Heart left ventricle (tissue), 16 donors: ENCODE results near the gene C17orf58. TPM values are rescaled to one million over a fixed set of nuclear protein-coding genes. Genes with fewer than 3 reads are reported as not detected.
"Not testable (repeated sequence)": the region's sequence is repeated elsewhere in the genome, so short reads cannot be mapped to it uniquely, and the experiment has no call there.

Source experiments
- ATAC-seq, 4 donors: fragments of 200-7000 bp; cut with Tn5 transposase; one replicate each; pipeline ENCODE4 v1.9.1; 2020 to 2022; ENCODE audit warnings: moderate library complexity in 4 of 4, mild to moderate bottlenecking in 3 of 4, moderate number of reproducible peaks in 1 of 4
- DNase-seq, 5 donors: peaks; one replicate each; pipeline ENCODE4 v3.0.0-alpha.2; 2020
- H3K27ac ChIP-seq, 12 donors: fragments of 200-600 bp; sonication (generic) in 4 of 12; one replicate each; pipeline versions ENCODE4 v1.5.0 to v1.8.0; 2016 to 2022; ENCODE audit warnings: mild to moderate bottlenecking in 2 of 12
- H3K27me3 ChIP-seq, 9 donors: fragments of 200-600 bp; sonication (generic) in 2 of 9; one replicate each; pipeline versions ENCODE4 v1.5.1 to v1.8.0; 2016 to 2022; ENCODE audit warnings: mild to moderate bottlenecking in 3 of 9
- H3K36me3 ChIP-seq, 9 donors: fragments of 200-600 bp; sonication (generic) in 2 of 9; one replicate each; pipeline versions ENCODE4 v1.5.0 to v1.8.0; 2018 to 2022; ENCODE audit warnings: mild to moderate bottlenecking in 2 of 9
- H3K4me1 ChIP-seq, 12 donors: fragments of 200-600 bp; sonication (generic) in 4 of 12; one replicate each; pipeline versions ENCODE4 v1.5.0 to v1.8.0; 2016 to 2022; ENCODE audit warnings: mild to moderate bottlenecking in 3 of 12
- H3K4me3 ChIP-seq, 12 donors: fragments of 200-600 bp; sonication (generic) in 4 of 12; one replicate each; pipeline versions ENCODE4 v1.5.0 to v1.8.0; 2017 to 2022; ENCODE audit warnings: mild to moderate bottlenecking in 9 of 12, moderate library complexity in 4 of 12
- H3K9me3 ChIP-seq, 12 donors: fragments of 200-600 bp; sonication (generic) in 4 of 12; one replicate each; pipeline versions ENCODE4 v1.5.0 to v1.8.0; 2016 to 2022; ENCODE audit warnings: mild to moderate bottlenecking in 1 of 12
- POLR2A ChIP-seq, 2 donors: fragments of 450-650 bp; IDR thresholded peaks; one replicate each; pipeline ENCODE4 v1.6.1; 2017; ENCODE audit warnings: antibody characterized with exemption in 2 of 2, mild to moderate bottlenecking in 2 of 2, moderate library complexity in 2 of 2
- WGBS, 4 donors: extraction: QIAGEN DNeasy Blood & Tissue Kit in 2 of 4; methylation state at CpG; one replicate each; pipeline versions ENCODE4 v1.1.5 to v1.1.7; 2013 to 2018; 5-methylcytosine and 5-hydroxymethylcytosine counted together
- intact Hi-C, 10 donors: fragments of 100-400 bp; cut with DNase I; formaldehyde crosslinking; loops; one replicate each; pipeline versions ENCODE4 v1.11.1 to v1.14.2; 2022
- polyA plus RNA-seq, 2 donors: library from polyadenylated mRNA; stranded (reverse); fragments of 200-250 nt; gene quantifications; one replicate each; pipeline ENCODE4 v1.2.3, GENCODE V29; 2013
- total RNA-seq, 9 donors: library from RNA; depleted of rRNA in 2 of 9; stranded (reverse); fragments of >200 nt in 2 of 9; fragmentation: NEBNext Ultra II Directional in 3 of 9; extraction: Animal tissue kit (Norgen Biotek cat#: 25700) in 3 of 9; gene quantifications; one replicate each; pipeline versions ENCODE4 v1.1.0 to v1.2.4, GENCODE V29; 2016 to 2023
- TF ChIP-seq, protein P1 (sequence below), 12 donors: fragments of 200-600 bp; sonication (generic) in 4 of 12; IDR thresholded peaks; one replicate each; pipeline versions ENCODE4 v1.5.0 to v1.8.0; 2018 to 2022; ENCODE audit warnings: antibody characterized with exemption in 12 of 12, mild to moderate bottlenecking in 5 of 12
- donor health status: ischemic (EF 13 %, LVEDD 7.1; RV severe dilation, severe dysfunction).
- donor health status: healthy with polysubstance abuse.
- donor health status: DM: no; HTN: yes; CAD: no.
- donor health status: DM: no; HTN: no; CAD: no.
- donor health status: ischemic (EF 25% LVEDD 6.9; RV normal size, moderate dysfunction).
- donor health status: ischemic (EF 25% LVEDD 5.7; RV mildly dilated, moderate dysfunction).
- donor health status: healthy.
- donor health status: DM: yes; HTN: yes; CAD: no.
- donor health status: ischemic (EF 35%, LVEDD 5.7; RV mildly dilated, moderate dysfunction).
- donor health status: nonischemic (EF 11% LVEDD 7.7; RV severe dilation, severe dysfunction).
- donor health status: DM: yes; HTN: yes; CAD: no.
- donor health status: PGD.
- donor health status: ischemic (EF 29% LVEDD 5.4; RV normal size, mild dysfunction).
- donor health status: nonischemic (EF 23%, LVEDD 6.1; RV moderate dilation, normal function).

C17orf58 gene
- total and polyA plus RNA-seq, 11 donors: 4.1 to 11.8 (median 5.8) TPM

DNA sequence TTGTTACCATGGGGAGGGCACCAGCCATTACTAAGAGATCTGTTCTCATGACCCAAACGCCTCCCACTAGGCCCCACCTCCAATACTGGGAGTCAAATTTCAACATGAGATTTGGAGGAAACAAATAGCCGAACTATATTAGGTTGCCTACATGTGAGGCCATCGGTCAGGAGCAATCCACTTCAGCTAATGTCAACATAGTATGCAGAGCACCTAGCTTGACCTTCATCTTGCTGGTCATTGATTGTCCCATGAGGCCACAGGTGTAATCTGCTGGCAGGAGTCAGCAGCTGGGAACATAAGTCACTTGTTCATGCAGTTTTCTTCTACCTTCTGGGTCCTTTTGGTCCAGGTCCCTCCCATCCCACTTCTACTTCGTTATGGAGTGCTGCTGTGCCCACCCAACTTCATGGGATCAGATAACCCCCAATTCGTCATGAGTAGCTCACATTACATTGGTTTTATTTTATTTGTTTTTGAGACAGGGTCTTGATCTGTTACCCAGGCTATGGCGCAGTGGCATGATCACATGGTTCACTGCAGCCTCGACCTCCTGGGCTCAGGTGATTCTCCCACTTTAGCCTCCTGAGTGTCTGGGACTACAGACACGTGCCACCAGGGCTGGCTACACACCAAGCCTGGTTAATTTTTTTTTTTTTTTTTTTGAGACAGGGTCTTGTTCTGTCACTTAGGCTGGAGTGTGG lies 33.4 kb upstream of the C17orf58 start:
- TF ChIP-seq POLR2A (IDR thresholded peaks at IDR 0.05): no peak
- TF ChIP-seq, protein P1, sequence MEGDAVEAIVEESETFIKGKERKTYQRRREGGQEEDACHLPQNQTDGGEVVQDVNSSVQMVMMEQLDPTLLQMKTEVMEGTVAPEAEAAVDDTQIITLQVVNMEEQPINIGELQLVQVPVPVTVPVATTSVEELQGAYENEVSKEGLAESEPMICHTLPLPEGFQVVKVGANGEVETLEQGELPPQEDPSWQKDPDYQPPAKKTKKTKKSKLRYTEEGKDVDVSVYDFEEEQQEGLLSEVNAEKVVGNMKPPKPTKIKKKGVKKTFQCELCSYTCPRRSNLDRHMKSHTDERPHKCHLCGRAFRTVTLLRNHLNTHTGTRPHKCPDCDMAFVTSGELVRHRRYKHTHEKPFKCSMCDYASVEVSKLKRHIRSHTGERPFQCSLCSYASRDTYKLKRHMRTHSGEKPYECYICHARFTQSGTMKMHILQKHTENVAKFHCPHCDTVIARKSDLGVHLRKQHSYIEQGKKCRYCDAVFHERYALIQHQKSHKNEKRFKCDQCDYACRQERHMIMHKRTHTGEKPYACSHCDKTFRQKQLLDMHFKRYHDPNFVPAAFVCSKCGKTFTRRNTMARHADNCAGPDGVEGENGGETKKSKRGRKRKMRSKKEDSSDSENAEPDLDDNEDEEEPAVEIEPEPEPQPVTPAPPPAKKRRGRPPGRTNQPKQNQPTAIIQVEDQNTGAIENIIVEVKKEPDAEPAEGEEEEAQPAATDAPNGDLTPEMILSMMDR (IDR thresholded peaks at IDR 0.05): no peak
- Histone ChIP-seq H3K27ac (no peak overlapping the region), H3K36me3 (no peaks in the 10 kb centered on the region), H3K4me1 (peaks cover 0 to 8% (median 2%) of the 10 kb centered on the region in 12 donors), H3K4me3 (no peak overlapping the region), H3K27me3 (no peaks in the 10 kb centered on the region), H3K9me3 (no peaks in the 10 kb centered on the region)
- intact Hi-C loops: loop anchor here in 3 of 10 donors (5.0 to 10.0 kb wide), 3 partner anchors 65 to 75 kb away; no protein-coding TSS in a partner anchor
- no peak for DNase-seq
- ATAC-seq: no peak
- 68 to 72% (median 71%) methylated on average over 8 of the region's 8 CpGs for WGBS, 4 donors

DNA sequence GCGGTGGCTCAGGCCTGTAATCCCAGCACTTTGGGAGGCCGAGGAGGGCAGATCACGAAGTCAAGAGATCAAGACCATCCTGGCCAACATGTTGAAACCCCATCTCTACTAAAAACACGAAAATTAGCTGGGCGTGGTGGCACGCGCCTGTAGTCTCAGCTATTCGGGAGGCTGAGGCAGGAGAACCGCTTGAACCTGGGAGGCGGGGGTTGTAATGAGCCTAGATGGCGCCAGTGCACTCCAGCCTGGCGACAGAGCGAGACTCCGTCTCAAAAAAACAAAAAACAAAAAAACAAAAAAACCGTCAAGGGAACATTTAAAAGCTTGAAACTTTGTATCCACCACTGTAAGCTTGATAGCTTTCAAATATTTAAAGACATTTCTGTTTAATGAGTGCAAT lies 26.3 kb upstream of the C17orf58 start:
- WGBS, 4 donors: 94 to 95% (median 95%) methylated on average over 15 of the region's 15 CpGs
- H3K4me3 ChIP-seq, intact Hi-C loops: not testable (repeated sequence)

DNA sequence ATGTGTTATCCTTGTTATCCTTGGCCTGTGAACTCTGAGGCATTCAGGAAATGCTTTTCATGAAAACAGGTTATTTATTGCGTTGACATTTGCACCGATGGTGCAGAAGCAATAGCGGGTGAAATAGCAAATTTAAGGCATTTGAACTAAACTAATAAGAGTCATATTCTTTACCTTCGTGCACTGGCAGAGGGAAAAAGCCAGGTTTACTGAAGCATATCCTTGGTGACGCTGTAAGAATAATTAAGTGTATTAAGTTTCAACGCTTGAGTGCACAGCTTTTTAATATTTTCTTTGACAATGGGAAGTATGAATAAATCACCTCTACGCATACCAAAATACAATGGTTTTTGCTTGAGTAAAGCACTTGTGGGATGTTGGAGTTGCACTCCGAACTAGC lies 25.7 kb upstream of the C17orf58 start:
- H3K27ac ChIP-seq: no peak overlapping the region
- H3K27me3 ChIP-seq: no peaks in the 10 kb centered on the region
- no peak for DNase-seq
- peaks cover 0 to 7% (median 5%) of the 10 kb centered on the region in 12 donors for H3K4me1 ChIP-seq
- 93 to 96% (median 94%) methylated on average over 8 of the region's 8 CpGs for whole genome bisulfite sequencing, 4 donors
- TF ChIP-seq, protein P1 (IDR thresholded peaks at IDR 0.05): no peak
- TF ChIP-seq POLR2A (IDR thresholded peaks at IDR 0.05): no peak
- H3K36me3 ChIP-seq: no peaks in the 10 kb centered on the region
- intact Hi-C loops: loop anchor here in 1 of 10 donors (2.0 kb wide), 1 partner anchor 29 kb away; no protein-coding TSS in a partner anchor
- H3K9me3 ChIP-seq: no peaks in the 10 kb centered on the region
- H3K4me3 ChIP-seq: no peak overlapping the region
- ATAC-seq: no peak

More for the DNA sequence above, 26.3 kb upstream of the C17orf58 start:
- H3K4me1 ChIP-seq, H3K9me3 ChIP-seq, ATAC-seq, DNase-seq, H3K27ac ChIP-seq, H3K27me3 ChIP-seq, H3K36me3 ChIP-seq: not testable (repeated sequence)

DNA sequence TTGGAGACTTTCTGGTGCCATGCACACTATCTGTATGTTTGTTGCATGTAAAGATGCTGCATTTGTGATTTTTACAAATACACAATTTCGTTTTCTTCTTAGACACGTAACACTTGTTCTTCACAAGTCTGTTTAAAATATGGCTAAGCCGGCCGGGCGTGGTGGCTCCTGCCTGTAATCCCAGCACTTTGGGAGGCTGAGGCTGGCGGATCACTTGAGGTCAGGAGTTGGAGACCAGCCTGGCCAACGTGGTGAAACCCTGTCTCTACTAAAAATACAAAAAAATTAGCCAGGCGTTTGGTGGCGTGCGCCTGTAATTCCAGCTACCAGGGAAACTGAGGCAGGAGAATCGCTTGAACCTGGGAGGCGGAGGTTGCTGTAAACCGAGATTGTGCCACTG lies 24.5 kb upstream of the C17orf58 start:
- not testable (repeated sequence) for H3K36me3 ChIP-seq, ATAC-seq, DNase-seq, H3K4me1 ChIP-seq, H3K27me3 ChIP-seq, H3K9me3 ChIP-seq
- intact Hi-C loops: loop anchor here in 1 of 10 donors (2.0 kb wide), 1 partner anchor 28 kb away; no protein-coding TSS in a partner anchor
- H3K27ac ChIP-seq: peak overlapping the region in 11 of 12 donors; percentile 78 to 92 (median 90)
- H3K4me3 ChIP-seq: peak overlapping the region in 10 of 12 donors; percentile 45 to 77 (median 65)
- 83 to 91% (median 87%) methylated on average over 13 of the region's 13 CpGs for WGBS, 4 donors

DNA sequence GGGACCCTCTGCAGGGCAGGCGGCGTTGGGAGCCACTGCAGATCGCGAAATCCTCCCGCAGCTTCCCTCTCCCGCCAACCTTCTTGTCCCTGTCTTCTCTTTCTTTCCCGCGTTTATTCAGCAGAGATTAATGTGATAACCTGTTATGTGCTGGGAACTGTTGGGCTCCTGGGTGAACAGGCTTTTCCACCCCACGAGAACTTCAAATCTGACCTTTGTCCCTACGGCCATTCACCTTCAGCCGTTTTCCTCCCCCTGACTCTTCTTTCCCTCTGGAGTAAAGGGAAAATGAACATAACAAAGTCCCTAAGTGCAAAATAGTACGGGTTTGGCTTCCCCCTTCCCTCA lies 24.1 kb upstream of the C17orf58 start:
- Histone ChIP-seq H3K4me1 (peaks cover 0 to 7% (median 5%) of the 10 kb centered on the region in 12 donors), H3K27ac (peak overlapping the region; percentile 68 to 92 (median 90)), H3K36me3 (no peaks in the 10 kb centered on the region), H3K27me3 (no peaks in the 10 kb centered on the region), H3K4me3 (peak overlapping the region; percentile 43 to 77 (median 65)), H3K9me3 (no peaks in the 10 kb centered on the region)
- intact Hi-C loops: loop anchor here in 1 of 10 donors (2.0 kb wide), 1 partner anchor 28 kb away; no protein-coding TSS in a partner anchor
- peak in 1 of 4 donors; percentile 15 for ATAC-seq
- 1 to 7% (median 2%) methylated on average over 12 of the region's 12 CpGs for WGBS, 4 donors
- TF ChIP-seq, protein P1 (IDR thresholded peaks at IDR 0.05): no peak
- no peak for TF ChIP-seq POLR2A (IDR thresholded peaks at IDR 0.05)
- DNase-seq: no peak
